OCI-LY1 (cell line): Measurements from ENCODE around the gene PER1.

Source experiments
- H2AFZ ChIP-seq: fragments of 200-600 bp; sonication (generic), shearing (Covaris generic); 2 replicates; pipeline ENCODE4 v1.6.0; 2014; ENCODE audit warnings: antibody characterized with exemption, mild to moderate bottlenecking, low read length
- H3F3A ChIP-seq: fragments of 200-600 bp; sonication (generic), shearing (Covaris generic); 2 replicates; pipeline ENCODE4 v1.6.0; 2014; ENCODE audit warnings: mild to moderate bottlenecking, antibody characterized with exemption, low read length, moderate library complexity; ENCODE audit not compliant: insufficient read depth
- H3K27ac ChIP-seq: fragments of 200-600 bp; sonication (generic); 2 replicates; pipeline ENCODE4 v1.5.1; 2014; ENCODE audit warnings: low read length, mixed run types, mild to moderate bottlenecking, low read depth; ENCODE audit not compliant: poor library complexity, severe bottlenecking
- H3K27me3 ChIP-seq: fragments of 200-600 bp; sonication (generic); 2 replicates; pipeline ENCODE4 v1.6.0; 2014; ENCODE audit warnings: antibody characterized with exemption, mild to moderate bottlenecking, low read length, moderate library complexity; ENCODE audit not compliant: insufficient read depth
- H3K36me3 ChIP-seq: fragments of 200-600 bp; sonication (generic); 2 replicates; pipeline ENCODE4 v1.6.1; 2014; ENCODE audit warnings: mild to moderate bottlenecking, antibody characterized with exemption, low read length, moderate library complexity, mixed read lengths; ENCODE audit not compliant: insufficient read depth
- H3K4me1 ChIP-seq: fragments of 200-600 bp; sonication (generic); 2 replicates; pipeline ENCODE4 v1.5.1; 2014; ENCODE audit warnings: mild to moderate bottlenecking, low read length, moderate library complexity; ENCODE audit not compliant: insufficient read depth, severe bottlenecking
- H3K4me2 ChIP-seq: fragments of 200-600 bp; sonication (generic), shearing (Covaris generic); 2 replicates; pipeline ENCODE4 v1.6.1; 2014; ENCODE audit warnings: low read length
- H3K4me3 ChIP-seq: fragments of 200-600 bp; sonication (generic); 2 replicates; pipeline ENCODE4 v1.5.1; 2014; ENCODE audit warnings: low read length, low read depth, mild to moderate bottlenecking, mixed read lengths; ENCODE audit not compliant: poor library complexity, severe bottlenecking
- H3K79me2 ChIP-seq: fragments of 200-600 bp; shearing (Covaris generic); 2 replicates; pipeline ENCODE4 v1.6.1; 2016; ENCODE audit warnings: mixed run types, low read length, mixed read lengths; ENCODE audit not compliant: insufficient read depth
- H3K9ac ChIP-seq: fragments of 200-600 bp; sonication (generic), shearing (Covaris generic); 2 replicates; pipeline ENCODE4 v1.6.1; 2014; ENCODE audit warnings: mild to moderate bottlenecking, low read length, mixed read lengths
- H3K9me2 ChIP-seq: fragments of 200-600 bp; sonication (generic), shearing (Covaris generic); 2 replicates; pipeline ENCODE4 v1.6.1; 2014; ENCODE audit warnings: low read depth, mild to moderate bottlenecking, low read length, mixed read lengths
- H3K9me3 ChIP-seq: fragments of 200-600 bp; shearing (Covaris generic); 2 replicates; pipeline ENCODE4 v1.6.1; 2014; ENCODE audit warnings: low read length, mixed read lengths
- H4K20me1 ChIP-seq: fragments of 200-600 bp; sonication (generic), shearing (Covaris generic); 2 replicates; pipeline ENCODE4 v1.6.0; 2016; ENCODE audit warnings: mild to moderate bottlenecking, low read length; ENCODE audit not compliant: insufficient read depth
- CTCF ChIP-seq: fragments of 200-600 bp; sonication (generic), shearing (Covaris generic); IDR thresholded peaks from 2 replicates; pipeline ENCODE4 v1.5.1; 2017; ENCODE audit warnings: mild to moderate bottlenecking, antibody characterized with exemption, low read length, moderate library complexity, mixed read lengths
- EZH2 ChIP-seq: fragments of 200-600 bp; sonication (generic), shearing (Covaris generic); IDR thresholded peaks from 2 replicates; pipeline ENCODE4 v1.8.0; 2017; ENCODE audit warnings: borderline replicate concordance, mixed run types, mild to moderate bottlenecking, antibody characterized with exemption, low read length, moderate library complexity, mixed read lengths

Gene PER1

DNA sequence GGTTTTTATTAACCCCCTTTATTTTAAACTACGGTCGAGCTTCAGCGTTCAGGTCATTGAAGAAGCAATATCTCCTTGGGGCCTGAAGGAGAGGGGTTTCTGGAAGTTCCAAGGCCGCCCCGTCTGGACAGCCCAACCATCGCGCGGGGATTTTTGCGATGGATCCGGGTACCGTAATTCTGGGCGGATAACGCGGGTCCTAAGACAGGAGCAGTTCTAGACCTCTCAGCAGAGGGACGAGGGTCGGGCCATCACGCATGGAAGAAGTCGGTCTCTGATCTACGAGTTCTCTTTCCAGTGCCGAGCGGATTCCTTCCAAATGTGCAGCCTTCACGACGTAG, 34.2 kb upstream of the PER1 start:
- TF ChIP-seq CTCF (no peak), EZH2 (no peak)
- H2AFZ ChIP-seq = peak overlapping the region; percentile 14; the same call in 1 of the 2 replicates
- H3K9me3 ChIP-seq = no peaks in the 10 kb centered on the region
- peak overlapping the region; percentile 94 for H3K27ac ChIP-seq
- H3K4me3 ChIP-seq = peak overlapping the region; percentile 80
- H3K36me3 ChIP-seq = no peaks in the 10 kb centered on the region
- peak overlapping the region; percentile 79 for H3K9ac ChIP-seq
- no peaks in the 10 kb centered on the region for H3K9me2 ChIP-seq
- H3K27me3 ChIP-seq = no peaks in the 10 kb centered on the region
- no peaks in the 10 kb centered on the region for H4K20me1 ChIP-seq
- H3K79me2 ChIP-seq = no peaks in the 10 kb centered on the region
- peaks cover 11% of the 10 kb centered on the region; the same call in 1 of the 2 replicates for H3F3A ChIP-seq
- peaks cover 28% of the 10 kb centered on the region for H3K4me1 ChIP-seq
- peak overlapping the region; percentile 96 for H3K4me2 ChIP-seq

GRCh38 chr17:8185582-8186445, 33.6 kb upstream of the PER1 start:
- H3F3A ChIP-seq = peaks cover 11% of the 10 kb centered on the region; the same call in 1 of the 2 replicates
- H3K4me1 ChIP-seq = peaks cover 24% of the 10 kb centered on the region
- no peak for TF ChIP-seq EZH2
- TF ChIP-seq CTCF = no peak
- H3K36me3 ChIP-seq = no peaks in the 10 kb centered on the region
- H3K27ac ChIP-seq = peak overlapping the region; percentile 94
- peak overlapping the region; percentile 44; the same call in 1 of the 2 replicates for H2AFZ ChIP-seq
- no peaks in the 10 kb centered on the region for H4K20me1 ChIP-seq
- no peaks in the 10 kb centered on the region for H3K79me2 ChIP-seq
- no peaks in the 10 kb centered on the region for H3K9me2 ChIP-seq
- peak overlapping the region; percentile 80 for H3K4me3 ChIP-seq
- no peaks in the 10 kb centered on the region for H3K9me3 ChIP-seq
- peak overlapping the region; percentile 79 for H3K9ac ChIP-seq
- H3K27me3 ChIP-seq = no peaks in the 10 kb centered on the region
- H3K4me2 ChIP-seq = peak overlapping the region; percentile 96

DNA sequence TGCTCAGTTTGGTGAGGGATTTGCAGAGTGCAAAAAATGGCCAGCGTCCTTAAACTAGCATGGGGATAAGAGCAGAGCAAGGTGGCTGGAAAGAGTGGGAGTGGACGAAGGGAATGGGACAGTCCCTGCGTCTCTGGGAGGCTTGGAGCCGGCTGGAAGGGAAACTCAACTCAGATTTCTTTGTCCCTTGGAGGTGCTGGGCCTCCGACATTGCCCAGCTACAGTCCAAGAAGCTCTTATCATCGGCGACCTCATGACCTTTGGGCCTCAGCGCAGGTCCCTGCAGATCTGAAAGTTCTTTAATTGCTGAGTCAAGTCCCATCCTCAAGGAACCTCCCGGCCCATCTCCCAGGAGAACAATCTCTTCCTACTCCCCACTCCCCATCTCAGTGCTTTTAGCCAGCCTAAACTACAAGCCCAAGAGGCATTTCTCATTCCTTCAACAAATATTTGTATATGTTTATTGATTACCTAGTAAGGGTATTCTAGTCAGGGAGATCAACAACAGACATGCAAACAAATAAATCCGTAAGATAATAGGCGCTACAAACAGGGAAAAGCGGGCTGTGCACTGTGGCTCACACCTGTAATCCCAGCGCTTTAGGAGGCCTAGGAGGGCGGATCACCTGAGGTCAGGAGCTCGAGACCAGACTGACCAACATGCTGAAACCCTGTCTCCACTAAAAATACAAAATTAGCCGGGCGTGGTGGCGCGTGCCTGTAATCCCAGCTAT, 25.0 kb upstream of the PER1 start:
- Histone ChIP-seq H3K4me2 (peak overlapping the region; percentile 98), H3K9me2 (no peaks in the 10 kb centered on the region), H3K27me3 (no peaks in the 10 kb centered on the region), H3K27ac (no peak overlapping the region), H3K9me3 (no peaks in the 10 kb centered on the region), H3F3A (no peaks in the 10 kb centered on the region), H3K36me3 (no peaks in the 10 kb centered on the region), H4K20me1 (no peaks in the 10 kb centered on the region), H3K9ac (peak overlapping the region; percentile 92), H3K79me2 (no peaks in the 10 kb centered on the region), H2AFZ (no peak overlapping the region), H3K4me1 (peaks cover 41% of the 10 kb centered on the region), H3K4me3 (peak overlapping the region; percentile 89)
- no peak for TF ChIP-seq CTCF
- no peak for TF ChIP-seq EZH2
